ENCODE data around the gene SCLY. TPM values are rescaled to one million over a fixed set of nuclear protein-coding genes. Genes with fewer than 3 reads are reported as not detected.
A peak's percentile ranks its signal among the peaks of the same experiment; 100 is the strongest.

Gene SCLY
- total and polyA plus RNA-seq, 2 of the 13 experiments (the other 11 are each of a cell fraction or from before 2014, with no cell fraction given) = 27.9 to 38.6 TPM

GRCh38 chr2:238136820-238137537 lies 76.2 kb downstream of the SCLY start (continued):
- TF ChIP-seq, protein P1, sequence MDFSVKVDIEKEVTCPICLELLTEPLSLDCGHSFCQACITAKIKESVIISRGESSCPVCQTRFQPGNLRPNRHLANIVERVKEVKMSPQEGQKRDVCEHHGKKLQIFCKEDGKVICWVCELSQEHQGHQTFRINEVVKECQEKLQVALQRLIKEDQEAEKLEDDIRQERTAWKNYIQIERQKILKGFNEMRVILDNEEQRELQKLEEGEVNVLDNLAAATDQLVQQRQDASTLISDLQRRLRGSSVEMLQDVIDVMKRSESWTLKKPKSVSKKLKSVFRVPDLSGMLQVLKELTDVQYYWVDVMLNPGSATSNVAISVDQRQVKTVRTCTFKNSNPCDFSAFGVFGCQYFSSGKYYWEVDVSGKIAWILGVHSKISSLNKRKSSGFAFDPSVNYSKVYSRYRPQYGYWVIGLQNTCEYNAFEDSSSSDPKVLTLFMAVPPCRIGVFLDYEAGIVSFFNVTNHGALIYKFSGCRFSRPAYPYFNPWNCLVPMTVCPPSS (IDR thresholded peaks at IDR 0.05) = no peak
- TF ChIP-seq HNRNPK (IDR thresholded peaks at IDR 0.05; ENCODE audit: low read depth, low read length, poor library complexity, severe bottlenecking) = no peak
- TF ChIP-seq CREB3 (CRISPR knock-in tag; IDR thresholded peaks at IDR 0.05) = no peak
- TF ChIP-seq GABPA (IDR thresholded peaks at IDR 0.05; ENCODE audit: low read depth, low read length) = no peak
- no peak for TF ChIP-seq GABPA (CRISPR knock-in tag; IDR thresholded peaks at IDR 0.05; ENCODE audit: low read depth)
- TF ChIP-seq ATF5 (CRISPR knock-in tag; IDR thresholded peaks at IDR 0.05; ENCODE audit: low read depth) = no peak
- no peak for TF ChIP-seq MBNL3 (CRISPR knock-in tag; conservative IDR thresholded peaks at IDR 0.05)
- TF ChIP-seq TERF1 (CRISPR knock-in tag; IDR thresholded peaks at IDR 0.05) = no peak
- no peak for TF ChIP-seq ZNF607 (CRISPR knock-in tag; IDR thresholded peaks at IDR 0.05; ENCODE audit: borderline replicate concordance)
- no peak for TF ChIP-seq FOXK1 (CRISPR knock-in tag; IDR thresholded peaks at IDR 0.05; ENCODE audit: borderline replicate concordance, low read depth)
- no peak for TF ChIP-seq PLRG1 (conservative IDR thresholded peaks at IDR 0.05)
- no peak for TF ChIP-seq NFYB (CRISPR knock-in tag; IDR thresholded peaks at IDR 0.05)
- no peak for TF ChIP-seq ZBTB42 (CRISPR knock-in tag; IDR thresholded peaks at IDR 0.05)
- no peak for TF ChIP-seq NCOA5 (CRISPR knock-in tag; IDR thresholded peaks at IDR 0.05)
- TF ChIP-seq HNRNPL (IDR thresholded peaks at IDR 0.05; ENCODE audit: low read depth, low read length) = 0 out of 2 replicates have a peak, but pooled peaks have one; percentile 52
- no peak for TF ChIP-seq ZKSCAN5 (CRISPR knock-in tag; IDR thresholded peaks at IDR 0.05)
- no peak for TF ChIP-seq RBFOX2 (IDR thresholded peaks at IDR 0.05; ENCODE audit: low read depth, low read length)
- TF ChIP-seq ZNF260 (CRISPR knock-in tag; IDR thresholded peaks at IDR 0.05; ENCODE audit: borderline replicate concordance, low read depth) = no peak
- no peak for TF ChIP-seq ATF6 (CRISPR knock-in tag; conservative IDR thresholded peaks at IDR 0.05)
- TF ChIP-seq HMG20A (CRISPR knock-in tag; IDR thresholded peaks at IDR 0.05; ENCODE audit: borderline replicate concordance) = no peak
- TF ChIP-seq FUBP1 (CRISPR knock-in tag; IDR thresholded peaks at IDR 0.05; ENCODE audit: borderline replicate concordance) = no peak
- no peak for TF ChIP-seq CREM (IDR thresholded peaks at IDR 0.05)
- no peak for TF ChIP-seq CREM (CRISPR knock-in tag; IDR thresholded peaks at IDR 0.05)
- TF ChIP-seq MXD4 (CRISPR knock-in tag; IDR thresholded peaks at IDR 0.05) = no peak
